ENCODE measurements around the gene KLHL18. TPM values are rescaled to one million over a fixed set of nuclear protein-coding genes. Genes with fewer than 3 reads are reported as not detected.
A peak's percentile ranks its signal among the peaks of the same experiment; 100 is the strongest.

Gene KLHL18
- total and polyA plus RNA-seq, 2 of the 4 experiments (the other 2 are of a cell fraction) = 29.1 to 76.2 TPM

DNA sequence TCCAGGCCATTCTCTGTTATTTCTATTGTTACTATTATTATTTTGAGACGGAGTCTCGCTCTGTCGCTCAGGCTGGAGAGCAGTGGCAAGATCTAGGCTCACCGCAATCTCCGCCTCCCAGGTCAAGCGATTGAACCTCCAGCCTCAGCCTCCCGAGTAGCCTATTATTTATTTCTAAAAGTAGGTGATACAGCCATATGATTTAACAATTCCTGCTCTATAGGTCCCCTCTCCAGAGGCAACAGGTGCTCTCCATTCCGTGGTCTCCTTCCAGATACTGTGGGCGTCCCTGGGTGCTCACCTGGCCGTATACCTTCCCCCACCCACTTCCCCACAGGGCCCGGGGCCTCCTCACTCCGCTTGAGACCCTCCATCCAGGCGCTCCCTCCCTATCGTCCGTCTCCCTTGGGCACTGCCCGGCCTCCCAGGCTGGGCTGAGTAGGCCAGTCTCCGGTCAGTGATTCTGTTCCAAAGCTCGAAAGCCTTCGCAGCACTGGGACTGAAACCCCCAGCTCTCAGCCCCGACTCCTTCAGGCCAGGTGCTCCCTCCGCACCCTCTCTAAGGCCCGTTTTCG is 97.4 kb downstream of the KLHL18 start:
- dilution Hi-C loops (cut with HindIII; ENCODE audit: low sequenced_read_pairs, unreplicated experiment) = no loop called here

More for the DNA sequence above, 97.4 kb downstream of the KLHL18 start:
- Histone ChIP-seq H4K8ac (ENCODE audit: low read depth in 2 of 2, low read length in 2 of 2) (peak overlapping the region; percentile 83 to 92), H3K23ac (ENCODE audit: low read depth, low read length) (peak overlapping the region; percentile 57), H3K14ac (replicated peaks; ENCODE audit: low read depth, low read length) (peak overlapping the region; percentile 93), H2AK9ac (replicated peaks; ENCODE audit: low read depth, low read length, poor library complexity) (peak overlapping the region; percentile 93), H3K4me2 (ENCODE audit: low read depth, low read length) (peak overlapping the region; percentile 86), H2BK120ac (ENCODE audit: low read depth, low read length) (0 out of 2 replicates have a peak overlapping the region, but pooled peaks have one; percentile 23), H3K9me1 (ENCODE audit: insufficient read depth, low read length) (peaks cover 10% of the 10 kb centered on the region), H2AK5ac (ENCODE audit: low read depth, low read length) (peak overlapping the region; percentile 83), H2BK20ac (ENCODE audit: low read depth, low read length) (no peak overlapping the region), H2AFZ (replicated peaks; ENCODE audit: low read length, poor library complexity) (peak overlapping the region; percentile 86), H3K4me3 (ENCODE audit: insufficient read depth, low read depth, low read length) (peak overlapping the region; percentile 60), H3K56ac (ENCODE audit: extremely low read depth, insufficient read depth, low read length) (peak overlapping the region; percentile 73), H3K79me1 (ENCODE audit: low read depth in 1 of 2, low read length in 2 of 2) (peaks cover 26 to 59% of the 10 kb centered on the region in 2 experiments), H3K4me1 (ENCODE audit: control insufficient read depth, insufficient read depth, low read length) (peaks cover 7% of the 10 kb centered on the region), H3K18ac (ENCODE audit: low read depth, low read length) (peak overlapping the region; percentile 20), H3K4ac (ENCODE audit: low read depth, low read length) (peak overlapping the region; percentile 87), H4K5ac (ENCODE audit: low read depth, low read length) (peak overlapping the region; percentile 54), H3K36me3 (ENCODE audit: control insufficient read depth, insufficient read depth, low read length) (peaks cover 4% of the 10 kb centered on the region; the same call in 1 of the 2 replicates), H4K20me1 (ENCODE audit: insufficient read depth, low read length) (peaks cover 26% of the 10 kb centered on the region), H3K9ac (ENCODE audit: low read depth, low read length) (peak overlapping the region; percentile 91), H2BK5ac (ENCODE audit: low read depth, low read length, poor library complexity, severe bottlenecking) (peak overlapping the region; percentile 65), H3K9me3 (ENCODE audit: control insufficient read depth, insufficient read depth, low read length) (no peaks in the 10 kb centered on the region), H3K27me3 (ENCODE audit: control insufficient read depth, insufficient read depth, low read length) (no peaks in the 10 kb centered on the region), H2BK15ac (ENCODE audit: low read depth, low read length) (no peak overlapping the region), H4K91ac (ENCODE audit: insufficient read depth, low read depth, low read length) (peak overlapping the region; percentile 74), H3K27ac (ENCODE audit: insufficient read depth, low read length) (peak overlapping the region; percentile 86)
- POLR2A ChIA-PET (ENCODE audit: unreplicated experiment) = interaction anchor here (0.9 to 1.3 kb wide), 3 partner anchors 15 to 207 kb away, joined by 3 to 8 read pairs (median 4); no protein-coding TSS in a partner anchor
- CTCF ChIA-PET = interaction anchor here (0.5 kb wide), 1 partner anchor 276 kb away, joined by 4 read pairs; no protein-coding TSS in a partner anchor
- DNase-seq (no peak), ATAC-seq (ENCODE audit: low read depth) (no peak)
- TF ChIP-seq RFX5 (IDR thresholded peaks at IDR 0.05; ENCODE audit: low read depth, low read length) (no peak), BHLHE40 (IDR thresholded peaks at IDR 0.05; ENCODE audit: low read depth, low read length) (no peak), NFE2L2 (IDR thresholded peaks at IDR 0.05; ENCODE audit: low read depth, low read length) (no peak), CHD1 (IDR thresholded peaks at IDR 0.05; ENCODE audit: low read depth, low read length) (no peak), CEBPB (IDR thresholded peaks at IDR 0.05; ENCODE audit: low read depth, low read length) (no peak), RCOR1 (IDR thresholded peaks at IDR 0.05; ENCODE audit: insufficient replicate concordance, low read length) (no peak), MAZ (IDR thresholded peaks at IDR 0.05; ENCODE audit: borderline replicate concordance, low read depth, low read length) (no peak), POLR2A (IDR thresholded peaks at IDR 0.05; ENCODE audit: low read depth, low read length) (no peak)
- TF ChIP-seq, protein P1, sequence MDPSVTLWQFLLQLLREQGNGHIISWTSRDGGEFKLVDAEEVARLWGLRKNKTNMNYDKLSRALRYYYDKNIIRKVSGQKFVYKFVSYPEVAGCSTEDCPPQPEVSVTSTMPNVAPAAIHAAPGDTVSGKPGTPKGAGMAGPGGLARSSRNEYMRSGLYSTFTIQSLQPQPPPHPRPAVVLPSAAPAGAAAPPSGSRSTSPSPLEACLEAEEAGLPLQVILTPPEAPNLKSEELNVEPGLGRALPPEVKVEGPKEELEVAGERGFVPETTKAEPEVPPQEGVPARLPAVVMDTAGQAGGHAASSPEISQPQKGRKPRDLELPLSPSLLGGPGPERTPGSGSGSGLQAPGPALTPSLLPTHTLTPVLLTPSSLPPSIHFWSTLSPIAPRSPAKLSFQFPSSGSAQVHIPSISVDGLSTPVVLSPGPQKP (IDR thresholded peaks at IDR 0.05; ENCODE audit: borderline replicate concordance, low read depth, low read length) = no peak
- intact Hi-C loops (cut with micrococcal nuclease) = loop anchor here (5.0 kb wide), 1 partner anchor 407 kb away; no protein-coding TSS in a partner anchor
- in situ Hi-C loops (cut with MboI; ENCODE audit: low sequenced_read_pairs) = no loop called here
- WGBS, 2 experiments (ENCODE audit: extremely low coverage in 2 of 2, insufficient read length in 1 of 2) = no CpG with 5 or more reads among the region's 23 CpGs
- no TSS peak for BruUV-seq (replicated peaks)

Measured in IMR-90 (cell line).